WTC11 (cell line): ENCODE data around the gene TOX2.

Source experiments
- CREM ChIP-seq: sonication (generic); formaldehyde crosslinking; IDR thresholded peaks from 2 replicates; pipeline ENCODE4 v1.8.1; 2022; ENCODE audit warnings: mild to moderate bottlenecking, missing genetic modification reagents, moderate library complexity
- ETV6 ChIP-seq: sonication (generic); formaldehyde crosslinking; IDR thresholded peaks from 2 replicates; pipeline ENCODE4 v1.8.1; 2022; ENCODE audit warnings: mild to moderate bottlenecking, missing genetic modification reagents
- GABPB1 ChIP-seq: sonication (generic); formaldehyde crosslinking; IDR thresholded peaks from 2 replicates; pipeline ENCODE4 v1.8.1; 2023; ENCODE audit warnings: mild to moderate bottlenecking, missing genetic modification reagents
- JUN ChIP-seq: sonication (generic); formaldehyde crosslinking; IDR thresholded peaks from 2 replicates; pipeline ENCODE4 v1.8.0; 2023; ENCODE audit warnings: mild to moderate bottlenecking, missing genetic modification reagents
- NFATC4 ChIP-seq: fragments of 250-450 bp; sonication (Bioruptor Pico); IDR thresholded peaks from 2 replicates; pipeline ENCODE4 v1.9.0; 2021; ENCODE audit warnings: mild to moderate bottlenecking
- NR3C1 ChIP-seq: sonication (generic); formaldehyde crosslinking; conservative IDR thresholded peaks from 2 replicates; pipeline ENCODE4 v1.8.1; 2023; ENCODE audit warnings: low read depth, mild to moderate bottlenecking, missing genetic modification reagents
- SP1 ChIP-seq: sonication (generic); formaldehyde crosslinking; conservative IDR thresholded peaks from 2 replicates; pipeline ENCODE4 v1.8.1; 2022; ENCODE audit warnings: missing genetic modification reagents
- ZNF423 ChIP-seq: fragments of 250-450 bp; sonication (Bioruptor Pico); IDR thresholded peaks from 2 replicates; pipeline ENCODE4 v2.1.2; 2022; ENCODE audit warnings: mild to moderate bottlenecking, moderate library complexity
- ZNF671 ChIP-seq: fragments of 250-450 bp; sonication (Bioruptor Pico); IDR thresholded peaks from 2 replicates; pipeline ENCODE4 v1.8.0; 2021; ENCODE audit warnings: mild to moderate bottlenecking
- TF ChIP-seq, protein P1 (sequence below): fragments of 200-600 bp; IDR thresholded peaks from 2 replicates; pipeline ENCODE4 v1.8.0; 2022; ENCODE audit warnings: antibody characterized with exemption
- TF ChIP-seq, protein P2 (sequence below): sonication (generic); formaldehyde crosslinking; IDR thresholded peaks from 2 replicates; pipeline ENCODE4 v1.8.0; 2022; ENCODE audit warnings: mild to moderate bottlenecking, missing genetic modification reagents
- TF ChIP-seq, protein P3 (sequence below): sonication (generic); formaldehyde crosslinking; conservative IDR thresholded peaks from 2 replicates; pipeline ENCODE4 v1.8.1; 2022; ENCODE audit warnings: mild to moderate bottlenecking, missing genetic modification reagents
- TF ChIP-seq, protein P4 (sequence below): sonication (generic); formaldehyde crosslinking; IDR thresholded peaks from 2 replicates; pipeline ENCODE4 v1.8.0; 2022; ENCODE audit warnings: missing genetic modification reagents
- TF ChIP-seq, protein P5 (sequence below): sonication (generic); formaldehyde crosslinking; IDR thresholded peaks from 2 replicates; pipeline ENCODE4 v1.8.1; 2023; ENCODE audit warnings: mild to moderate bottlenecking, moderate library complexity, missing genetic modification reagents

DNA sequence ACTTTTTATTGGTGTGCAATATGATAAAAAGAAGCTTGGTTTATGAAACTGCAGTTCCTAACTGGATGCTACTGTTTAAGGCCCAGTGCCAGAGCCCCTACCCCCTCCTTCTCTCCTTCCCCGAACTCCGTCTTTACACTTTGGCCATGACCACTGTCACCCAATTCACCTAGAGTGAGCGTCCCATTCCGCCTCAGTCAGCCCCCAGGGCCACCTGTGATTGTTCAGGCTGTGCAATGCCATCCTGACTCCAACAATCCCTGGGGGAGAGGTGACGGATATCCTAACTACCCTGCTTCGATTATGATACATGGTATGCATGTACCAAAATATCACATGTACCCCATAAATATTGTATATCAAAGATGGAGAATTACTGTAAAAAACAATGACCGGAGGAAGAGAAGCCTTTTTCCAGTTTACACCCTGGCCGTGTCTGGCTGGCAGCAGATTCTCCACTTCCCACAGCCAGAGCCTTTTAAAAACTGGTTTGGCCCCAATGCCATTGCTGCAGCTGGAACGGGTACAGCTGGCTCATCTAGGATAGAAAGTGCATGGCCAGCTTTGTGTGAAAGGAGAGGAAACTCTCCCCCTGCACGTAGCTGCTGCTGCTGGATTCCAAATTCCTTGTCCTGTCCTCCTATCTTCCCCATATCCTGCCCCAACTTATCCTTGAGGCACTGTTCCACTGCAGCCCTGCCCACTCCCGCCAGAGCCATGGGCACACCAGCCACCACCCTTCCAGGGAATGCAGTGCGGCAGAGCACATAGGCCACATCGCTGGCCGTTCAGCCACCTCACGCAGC lies 172.6 kb downstream of the TOX2 start:
- TF ChIP-seq, protein P1, sequence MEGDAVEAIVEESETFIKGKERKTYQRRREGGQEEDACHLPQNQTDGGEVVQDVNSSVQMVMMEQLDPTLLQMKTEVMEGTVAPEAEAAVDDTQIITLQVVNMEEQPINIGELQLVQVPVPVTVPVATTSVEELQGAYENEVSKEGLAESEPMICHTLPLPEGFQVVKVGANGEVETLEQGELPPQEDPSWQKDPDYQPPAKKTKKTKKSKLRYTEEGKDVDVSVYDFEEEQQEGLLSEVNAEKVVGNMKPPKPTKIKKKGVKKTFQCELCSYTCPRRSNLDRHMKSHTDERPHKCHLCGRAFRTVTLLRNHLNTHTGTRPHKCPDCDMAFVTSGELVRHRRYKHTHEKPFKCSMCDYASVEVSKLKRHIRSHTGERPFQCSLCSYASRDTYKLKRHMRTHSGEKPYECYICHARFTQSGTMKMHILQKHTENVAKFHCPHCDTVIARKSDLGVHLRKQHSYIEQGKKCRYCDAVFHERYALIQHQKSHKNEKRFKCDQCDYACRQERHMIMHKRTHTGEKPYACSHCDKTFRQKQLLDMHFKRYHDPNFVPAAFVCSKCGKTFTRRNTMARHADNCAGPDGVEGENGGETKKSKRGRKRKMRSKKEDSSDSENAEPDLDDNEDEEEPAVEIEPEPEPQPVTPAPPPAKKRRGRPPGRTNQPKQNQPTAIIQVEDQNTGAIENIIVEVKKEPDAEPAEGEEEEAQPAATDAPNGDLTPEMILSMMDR: no peak
- TF ChIP-seq, protein P2, sequence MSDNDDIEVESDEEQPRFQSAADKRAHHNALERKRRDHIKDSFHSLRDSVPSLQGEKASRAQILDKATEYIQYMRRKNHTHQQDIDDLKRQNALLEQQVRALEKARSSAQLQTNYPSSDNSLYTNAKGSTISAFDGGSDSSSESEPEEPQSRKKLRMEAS (CRISPR knock-in tag): no peak
- TF ChIP-seq, protein P3, sequence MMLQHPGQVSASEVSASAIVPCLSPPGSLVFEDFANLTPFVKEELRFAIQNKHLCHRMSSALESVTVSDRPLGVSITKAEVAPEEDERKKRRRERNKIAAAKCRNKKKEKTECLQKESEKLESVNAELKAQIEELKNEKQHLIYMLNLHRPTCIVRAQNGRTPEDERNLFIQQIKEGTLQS: no peak
- TF ChIP-seq ZNF671 (CRISPR knock-in tag) (no peak), GABPB1 (no peak), ZNF423 (CRISPR knock-in tag) (no peak), NFATC4 (CRISPR knock-in tag) (no peak), NR3C1 (CRISPR knock-in tag) (no peak), CREM (no peak), SP1 (CRISPR knock-in tag) (no peak), JUN (CRISPR knock-in tag) (no peak), ETV6 (CRISPR knock-in tag) (no peak)
- TF ChIP-seq, protein P4, sequence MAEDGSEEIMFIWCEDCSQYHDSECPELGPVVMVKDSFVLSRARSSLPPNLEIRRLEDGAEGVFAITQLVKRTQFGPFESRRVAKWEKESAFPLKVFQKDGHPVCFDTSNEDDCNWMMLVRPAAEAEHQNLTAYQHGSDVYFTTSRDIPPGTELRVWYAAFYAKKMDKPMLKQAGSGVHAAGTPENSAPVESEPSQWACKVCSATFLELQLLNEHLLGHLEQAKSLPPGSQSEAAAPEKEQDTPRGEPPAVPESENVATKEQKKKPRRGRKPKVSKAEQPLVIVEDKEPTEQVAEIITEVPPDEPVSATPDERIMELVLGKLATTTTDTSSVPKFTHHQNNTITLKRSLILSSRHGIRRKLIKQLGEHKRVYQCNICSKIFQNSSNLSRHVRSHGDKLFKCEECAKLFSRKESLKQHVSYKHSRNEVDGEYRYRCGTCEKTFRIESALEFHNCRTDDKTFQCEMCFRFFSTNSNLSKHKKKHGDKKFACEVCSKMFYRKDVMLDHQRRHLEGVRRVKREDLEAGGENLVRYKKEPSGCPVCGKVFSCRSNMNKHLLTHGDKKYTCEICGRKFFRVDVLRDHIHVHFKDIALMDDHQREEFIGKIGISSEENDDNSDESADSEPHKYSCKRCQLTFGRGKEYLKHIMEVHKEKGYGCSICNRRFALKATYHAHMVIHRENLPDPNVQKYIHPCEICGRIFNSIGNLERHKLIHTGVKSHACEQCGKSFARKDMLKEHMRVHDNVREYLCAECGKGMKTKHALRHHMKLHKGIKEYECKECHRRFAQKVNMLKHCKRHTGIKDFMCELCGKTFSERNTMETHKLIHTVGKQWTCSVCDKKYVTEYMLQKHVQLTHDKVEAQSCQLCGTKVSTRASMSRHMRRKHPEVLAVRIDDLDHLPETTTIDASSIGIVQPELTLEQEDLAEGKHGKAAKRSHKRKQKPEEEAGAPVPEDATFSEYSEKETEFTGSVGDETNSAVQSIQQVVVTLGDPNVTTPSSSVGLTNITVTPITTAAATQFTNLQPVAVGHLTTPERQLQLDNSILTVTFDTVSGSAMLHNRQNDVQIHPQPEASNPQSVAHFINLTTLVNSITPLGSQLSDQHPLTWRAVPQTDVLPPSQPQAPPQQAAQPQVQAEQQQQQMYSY (CRISPR knock-in tag): no peak
- TF ChIP-seq, protein P5, sequence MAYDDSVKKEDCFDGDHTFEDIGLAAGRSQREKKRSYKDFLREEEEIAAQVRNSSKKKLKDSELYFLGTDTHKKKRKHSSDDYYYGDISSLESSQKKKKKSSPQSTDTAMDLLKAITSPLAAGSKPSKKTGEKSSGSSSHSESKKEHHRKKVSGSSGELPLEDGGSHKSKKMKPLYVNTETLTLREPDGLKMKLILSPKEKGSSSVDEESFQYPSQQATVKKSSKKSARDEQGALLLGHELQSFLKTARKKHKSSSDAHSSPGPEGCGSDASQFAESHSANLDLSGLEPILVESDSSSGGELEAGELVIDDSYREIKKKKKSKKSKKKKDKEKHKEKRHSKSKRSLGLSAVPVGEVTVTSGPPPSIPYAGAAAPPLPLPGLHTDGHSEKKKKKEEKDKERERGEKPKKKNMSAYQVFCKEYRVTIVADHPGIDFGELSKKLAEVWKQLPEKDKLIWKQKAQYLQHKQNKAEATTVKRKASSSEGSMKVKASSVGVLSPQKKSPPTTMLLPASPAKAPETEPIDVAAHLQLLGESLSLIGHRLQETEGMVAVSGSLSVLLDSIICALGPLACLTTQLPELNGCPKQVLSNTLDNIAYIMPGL: no peak
